Common myeloid progenitor, CD34-positive (primary cell): ENCODE measurements around the gene CYB5R3.

Experiments used
- CTCF ChIA-PET: fragments of 350-600 bp; sonication (Branson Sonifier 250); formaldehyde crosslinking; loops from one replicate; lab custom pipeline; 2021; ENCODE audit warnings: antibody characterized with exemption; lab: Charles Lee
- POLR2A ChIA-PET: fragments of 350-600 bp; sonication (Branson Sonifier 250); formaldehyde crosslinking; loops from one replicate; lab custom pipeline; 2021; ENCODE audit warnings: antibody characterized with exemption; lab: Charles Lee
- DNase-seq, 3 donors: peaks; one replicate each; pipeline versions ENCODE4 v3.0.0 to v3.0.0-alpha.2; 2013
- H3K27ac ChIP-seq, 2 experiments: 1 replicate in 1 of 2; 2 replicates in 1 of 2; pipeline ENCODE4 v1.7.0; 2013; ENCODE audit warnings: inconsistent platforms in 2 of 2, low read length in 2 of 2, mild to moderate bottlenecking in 2 of 2, low read depth in 1 of 2, moderate library complexity in 1 of 2; ENCODE audit not compliant: severe bottlenecking in 2 of 2, insufficient read depth in 1 of 2, poor library complexity in 1 of 2
- H3K27me3 ChIP-seq, 5 experiments: replicated peaks in 2 of 5; 1 replicate in 3 of 5; 2 replicates in 2 of 5; pipeline versions ENCODE4 v1.6.1 to v1.7.0; 2013; ENCODE audit warnings: low read length in 4 of 5, mild to moderate bottlenecking in 2 of 5, moderate library complexity in 2 of 5, inconsistent platforms in 1 of 5; ENCODE audit not compliant: insufficient read depth in 5 of 5, control insufficient read depth in 4 of 5
- H3K36me3 ChIP-seq, 4 experiments: 1 replicate in 2 of 4; 2 replicates in 2 of 4; pipeline versions ENCODE4 v1.6.1 to v1.7.0; 2013; ENCODE audit warnings: low read length in 3 of 4, control low read depth in 1 of 4, mild to moderate bottlenecking in 1 of 4; ENCODE audit not compliant: control insufficient read depth in 4 of 4, insufficient read depth in 4 of 4
- H3K4me1 ChIP-seq, 4 experiments: 1 replicate in 3 of 4; 2 replicates in 1 of 4; pipeline versions ENCODE4 v1.6.1 to v1.7.1; 2013; ENCODE audit warnings: low read length in 3 of 4, mild to moderate bottlenecking in 3 of 4, control low read depth in 1 of 4, inconsistent platforms in 1 of 4, moderate library complexity in 1 of 4; ENCODE audit not compliant: control insufficient read depth in 4 of 4, insufficient read depth in 4 of 4; ENCODE audit errors: control extremely low read depth in 1 of 4
- H3K4me3 ChIP-seq, 7 experiments: 1 replicate in 4 of 7; 2 replicates in 3 of 7; pipeline versions ENCODE4 v1.5.1 to v1.7.0; 2013; ENCODE audit warnings: mild to moderate bottlenecking in 7 of 7, low read length in 6 of 7, moderate library complexity in 6 of 7, inconsistent platforms in 2 of 7, low read depth in 2 of 7, control low read depth in 1 of 7; ENCODE audit not compliant: insufficient read depth in 4 of 7, control insufficient read depth in 1 of 7; ENCODE audit errors: extremely low read depth in 1 of 7
- H3K9me3 ChIP-seq, 5 experiments: 1 replicate in 4 of 5; 2 replicates in 1 of 5; pipeline versions ENCODE4 v1.6.1 to v1.7.1; 2013; ENCODE audit warnings: low read length in 4 of 5, mild to moderate bottlenecking in 2 of 5, inconsistent platforms in 1 of 5, low read depth in 1 of 5, moderate library complexity in 1 of 5; ENCODE audit not compliant: control insufficient read depth in 4 of 5, insufficient read depth in 2 of 5; ENCODE audit errors: control extremely low read depth in 1 of 5
- WGBS: methylation state at CpG from one replicate; pipeline ENCODE4 v1.1.5; 2013; ENCODE audit not compliant: insufficient coverage; 5-methylcytosine and 5-hydroxymethylcytosine counted together

Gene CYB5R3

DNA sequence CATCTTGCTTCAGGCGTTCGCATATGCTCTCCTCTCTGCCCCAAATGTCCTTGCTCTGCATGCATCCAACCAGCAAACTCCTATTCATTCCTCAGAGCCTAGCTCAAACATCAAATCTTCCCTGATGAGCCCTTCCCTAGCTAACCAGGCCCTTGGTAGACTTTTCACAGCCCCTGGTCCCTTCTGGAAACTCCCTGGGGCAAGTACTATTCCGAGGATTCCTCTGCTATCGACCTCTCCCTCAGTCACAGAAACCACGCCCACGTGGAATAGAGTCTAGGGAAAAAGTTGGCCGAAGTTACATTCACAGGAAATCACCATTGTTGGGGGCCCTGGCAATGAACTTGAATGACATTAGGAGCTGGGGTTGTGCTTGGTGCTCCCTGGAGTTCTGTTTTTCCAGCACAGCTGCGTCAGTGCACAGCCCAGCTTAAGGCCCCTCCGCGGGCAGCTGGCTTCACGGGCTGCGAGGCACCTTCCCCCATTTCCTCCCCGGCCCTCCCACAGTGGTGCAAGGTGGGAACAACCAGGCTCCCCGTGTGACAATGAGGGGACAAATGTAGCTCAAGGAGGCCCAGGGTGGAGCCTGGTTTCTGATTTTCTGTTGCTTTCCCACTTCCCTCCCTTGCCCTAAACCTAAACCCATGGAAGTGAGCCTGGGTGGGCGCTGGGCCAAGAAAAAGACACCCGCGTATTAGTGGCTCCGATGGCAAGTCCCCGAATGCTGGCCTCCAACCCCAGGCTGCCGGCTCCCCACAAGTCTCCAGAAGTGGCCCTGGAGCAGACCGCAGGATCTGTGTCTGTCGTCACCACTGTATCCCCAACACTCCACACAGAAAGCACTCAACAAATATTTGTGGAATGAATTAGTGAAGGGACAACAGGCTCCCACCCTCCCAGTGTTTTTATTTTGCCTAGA lies 4.5 kb downstream of the CYB5R3 start:
- WGBS = 24% methylated on average over 16 of the region's 22 CpGs
- CTCF ChIA-PET = interaction anchor here (1.8 to 5.5 kb wide), 2 partner anchors 12 to 23 kb away, joined by 5 to 38 read pairs; no protein-coding TSS in a partner anchor
- Histone ChIP-seq H3K27me3 (no peaks in the 10 kb centered on the region), H3K36me3 (peaks cover 0 to 4% (median 0%) of the 10 kb centered on the region in 4 experiments), H3K9me3 (no peaks in the 10 kb centered on the region), H3K4me3 (peak overlapping the region in 4 of 7 experiments; percentile 0 to 45 (median 26)), H3K4me1 (peaks cover 0 to 72% (median 69%) of the 10 kb centered on the region in 4 experiments), H3K27ac (peak overlapping the region; percentile 17 to 74)
- POLR2A ChIA-PET = interaction anchor here (1.3 kb wide), 1 partner anchor 30 kb away, joined by 5 read pairs; the partner anchor contains the start of gene POLDIP3
- peak in 2 of 3 donors; percentile 37 to 42 for DNase-seq

DNA sequence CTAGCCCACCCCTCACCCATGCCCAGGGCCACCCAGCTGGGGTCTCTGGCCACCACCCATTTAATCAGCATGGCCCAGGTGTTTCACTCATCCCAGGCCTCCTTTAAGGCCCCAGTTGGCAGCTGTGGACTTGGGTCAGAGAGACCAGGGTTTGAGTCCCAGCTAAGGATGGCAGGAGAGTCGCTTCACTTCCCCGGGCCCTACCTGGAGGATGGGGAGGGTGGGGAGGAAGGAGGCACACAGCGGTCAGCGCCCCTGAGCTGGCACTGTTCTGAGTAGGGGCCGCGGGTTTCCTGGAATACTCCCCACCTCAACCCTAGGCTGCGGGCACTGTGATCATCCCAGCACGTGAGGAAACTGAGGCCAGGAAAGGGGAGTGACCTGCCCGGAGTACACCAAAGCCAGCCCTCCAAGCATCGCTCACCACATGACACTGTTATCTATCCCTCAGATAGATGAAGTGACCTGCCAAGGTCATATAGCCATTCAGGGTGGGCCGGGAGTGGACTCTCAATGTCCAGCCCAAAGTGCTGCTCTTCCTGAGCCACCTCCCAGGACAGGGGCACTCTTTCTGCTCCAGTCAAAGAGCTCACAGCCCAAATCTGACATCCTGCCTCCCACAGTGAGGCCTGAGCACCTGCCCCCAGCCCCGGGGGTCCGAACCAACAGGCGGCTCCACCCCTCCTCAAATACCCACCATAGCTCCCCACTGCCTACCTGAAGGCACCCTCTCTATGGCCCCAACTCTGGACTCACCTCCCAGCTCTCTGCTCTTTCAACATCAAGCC lies 5.4 kb downstream of the CYB5R3 start:
- Histone ChIP-seq H3K27me3 (no peaks in the 10 kb centered on the region), H3K9me3 (no peaks in the 10 kb centered on the region), H3K36me3 (peaks cover 0 to 4% (median 0%) of the 10 kb centered on the region in 4 experiments), H3K27ac (peak overlapping the region; percentile 15 to 74), H3K4me1 (peaks cover 0 to 69% (median 68%) of the 10 kb centered on the region in 4 experiments), H3K4me3 (no peak overlapping the region)
- WGBS = 96% methylated on average over 13 of the region's 14 CpGs
- CTCF ChIA-PET = interaction anchor here (0.9 to 5.5 kb wide), 5 partner anchors 8 to 447 kb away, joined by 3 to 38 read pairs (median 5); no protein-coding TSS in a partner anchor
- no peak for DNase-seq
- POLR2A ChIA-PET = interaction anchor here (1.3 kb wide), 1 partner anchor 29 kb away, joined by 5 read pairs; the partner anchor contains the start of gene POLDIP3

DNA sequence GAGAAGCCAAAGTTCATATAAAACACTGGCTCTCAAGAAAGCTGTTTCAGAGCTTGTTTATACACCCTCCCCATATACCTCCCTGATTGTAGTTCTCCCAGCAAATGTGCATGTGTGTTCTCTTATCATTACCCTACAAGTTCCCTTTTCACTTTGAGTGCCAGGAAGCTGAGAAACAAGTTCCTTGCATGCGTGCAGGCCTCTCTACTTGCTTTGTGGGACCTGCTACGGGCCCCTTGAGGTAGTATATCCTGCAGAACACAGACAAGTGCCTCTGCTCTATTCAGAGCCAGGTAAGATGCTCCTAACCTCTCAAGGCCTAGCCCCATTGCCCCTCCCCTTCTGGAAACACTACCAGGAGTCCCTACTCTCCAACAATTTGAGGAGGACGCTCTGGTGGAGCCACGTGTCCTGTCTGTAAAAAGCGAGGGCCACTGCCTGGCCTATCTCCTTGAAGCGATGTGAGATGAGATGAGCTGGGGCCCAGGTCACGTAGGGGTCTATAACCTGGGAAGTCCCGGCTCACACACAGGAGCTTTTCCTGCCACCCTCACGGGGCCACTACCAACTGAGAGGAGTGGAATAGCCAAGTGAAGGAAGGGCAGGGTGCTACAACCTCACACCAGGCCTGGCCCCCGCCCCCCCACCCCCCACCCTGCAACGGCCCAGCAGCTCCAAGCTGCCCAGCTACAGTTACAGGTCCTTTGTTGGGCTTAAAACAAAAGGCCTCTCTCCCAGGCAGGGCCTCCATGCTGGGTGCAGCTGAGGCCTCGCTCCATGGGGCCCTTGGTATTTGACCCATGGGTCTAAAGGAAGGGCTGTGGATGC lies 6.2 kb downstream of the CYB5R3 start:
- H3K27me3 ChIP-seq = no peaks in the 10 kb centered on the region

DNA sequence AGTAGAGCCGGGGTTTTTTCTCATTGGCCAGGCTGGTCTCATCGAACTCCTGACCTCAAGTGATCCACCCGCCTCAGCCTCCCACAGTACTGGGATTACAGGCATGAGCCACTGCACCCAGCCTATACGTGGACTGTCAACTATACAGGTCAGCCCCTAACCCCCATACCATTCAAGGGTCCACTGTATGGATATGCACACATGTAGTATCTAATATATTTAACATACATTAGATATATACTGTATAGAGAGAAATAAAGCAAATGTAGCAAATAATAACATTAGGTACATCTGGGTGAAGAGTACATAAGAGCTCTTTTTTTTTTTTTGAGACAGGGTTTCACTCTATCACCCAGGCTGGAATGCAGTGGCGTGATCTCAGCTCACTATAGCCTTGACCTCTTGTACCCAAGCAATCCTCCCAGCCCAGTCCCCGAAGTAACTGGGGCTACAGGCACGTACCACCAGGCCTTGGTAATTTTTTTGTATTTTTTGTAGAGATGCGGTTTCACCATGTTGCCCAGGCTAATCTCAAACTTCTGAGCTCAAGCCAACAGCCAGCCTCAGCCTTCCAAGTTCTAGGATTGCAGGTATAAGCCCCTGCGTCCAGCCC lies 7.3 kb downstream of the CYB5R3 start:
- peaks cover 0 to 50% (median 49%) of the 10 kb centered on the region in 4 experiments for H3K4me1 ChIP-seq
- no peak overlapping the region for H3K27ac ChIP-seq
- peaks cover 0 to 7% (median 0%) of the 10 kb centered on the region in 4 experiments for H3K36me3 ChIP-seq
- no peaks in the 10 kb centered on the region for H3K27me3 ChIP-seq
- DNase-seq = no peak
- H3K4me3 ChIP-seq = no peak overlapping the region
- H3K9me3 ChIP-seq = no peaks in the 10 kb centered on the region
- ChIA-PET POLR2A (no interaction called here), CTCF (interaction anchor here (0.6 to 5.5 kb wide), 4 partner anchors 9 to 25 kb away, joined by 3 to 38 read pairs (median 4); no protein-coding TSS in a partner anchor)
- WGBS = 100% methylated on average over 7 of the region's 9 CpGs

More for the DNA sequence above, 6.2 kb downstream of the CYB5R3 start:
- H3K27ac ChIP-seq = peak overlapping the region; percentile 15 to 74
- H3K36me3 ChIP-seq = peaks cover 0 to 4% (median 0%) of the 10 kb centered on the region in 4 experiments
- peaks cover 0 to 61% (median 60%) of the 10 kb centered on the region in 4 experiments for H3K4me1 ChIP-seq
- no peaks in the 10 kb centered on the region for H3K9me3 ChIP-seq
- peak; percentile 66 to 85 (median 81) for DNase-seq
- CTCF ChIA-PET = interaction anchor here (0.6 to 5.5 kb wide), 7 partner anchors 9 to 448 kb away, joined by 3 to 38 read pairs (median 4); no protein-coding TSS in a partner anchor
- POLR2A ChIA-PET = interaction anchor here (0.6 to 0.8 kb wide), 2 partner anchors 27 to 1171 kb away, joined by 5 read pairs; no protein-coding TSS in a partner anchor
- H3K4me3 ChIP-seq = no peak overlapping the region
- 58% methylated on average over 9 of the region's 12 CpGs for WGBS

- Histone ChIP-seq H3K4me1 (peaks cover 0 to 28% (median 27%) of the 10 kb centered on the region in 4 experiments), H3K36me3 (peaks cover 7 to 18% (median 12%) of the 10 kb centered on the region in 4 experiments), H3K4me3 (no peak overlapping the region), H3K27me3 (no peaks in the 10 kb centered on the region), H3K9me3 (no peaks in the 10 kb centered on the region), H3K27ac (no peak overlapping the region)
- WGBS = 90% methylated on average over 8 of the region's 9 CpGs
- no peak for DNase-seq
- ChIA-PET POLR2A (no interaction called here), CTCF (interaction anchor here (2.0 to 5.5 kb wide), 2 partner anchors 7 to 18 kb away, joined by 8 to 38 read pairs; no protein-coding TSS in a partner anchor)
These were observed 9.5 kb downstream of the CYB5R3 start for GRCh38 chr22:42639541-42640241.
